Thyroid gland (tissue), 4 donors: ENCODE measurements around the gene ANKRD52. TPM values are rescaled to one million over a fixed set of nuclear protein-coding genes. Genes with fewer than 3 reads are reported as not detected.

Source experiments
- DNase-seq, 2 donors: peaks; one replicate each; pipeline ENCODE4 v3.0.0-alpha.2; 2019
- H3K27ac ChIP-seq, 3 donors: fragments of 200-600 bp; sonication (generic); 1 replicate in 2 of 3; 2 replicates in 1 of 3; pipeline ENCODE4 v1.5.1; 2016 to 2019; ENCODE audit warnings: mild to moderate bottlenecking in 1 of 3, moderate library complexity in 1 of 3
- H3K27me3 ChIP-seq: fragments of 200-600 bp; sonication (generic); one replicate; pipeline ENCODE4 v1.5.1; 2019
- H3K36me3 ChIP-seq, 2 donors: fragments of 200-600 bp; sonication (generic); one replicate each; pipeline ENCODE4 v1.5.1; 2016 to 2019
- H3K4me1 ChIP-seq, 2 donors: fragments of 200-600 bp; sonication (generic); one replicate each; pipeline ENCODE4 v1.5.1; 2017 to 2019
- H3K4me3 ChIP-seq, 3 donors: fragments of 200-600 bp; sonication (generic); replicated peaks in 1 of 3; 1 replicate in 2 of 3; 2 replicates in 1 of 3; pipeline ENCODE4 v1.5.1; 2016; ENCODE audit warnings: mild to moderate bottlenecking in 1 of 3
- H3K9me3 ChIP-seq: fragments of 200-600 bp; sonication (generic); one replicate; pipeline ENCODE4 v1.5.1; 2017
- POLR2A ChIP-seq, 2 donors: fragments of 450-650 bp; IDR thresholded peaks; one replicate each; pipeline ENCODE4 v1.6.1; 2017; ENCODE audit warnings: antibody characterized with exemption in 2 of 2, mild to moderate bottlenecking in 2 of 2, moderate library complexity in 1 of 2
- WGBS, 2 donors: methylation state at CpG; one replicate each; pipeline ENCODE4 v1.1.5; 2017; 5-methylcytosine and 5-hydroxymethylcytosine counted together
- intact Hi-C: fragments of 100-400 bp; cut with DNase I; formaldehyde crosslinking; loops from one replicate; pipeline ENCODE4 v1.15.1; 2023
- total RNA-seq, 4 donors: library from RNA; depleted of rRNA; stranded (reverse); fragments of >200 nt; gene quantifications; one replicate each; pipeline ENCODE4 v1.2.3, GENCODE V29; 2016
- TF ChIP-seq, protein P1 (sequence below), 6 experiments: fragments of 200-600 bp in 3 of 6; fragments of 450-650 bp in 3 of 6; sonication (generic) in 3 of 6; IDR thresholded peaks; one replicate each; pipeline ENCODE4 v1.5.1; 2016 to 2019; ENCODE audit warnings: antibody characterized with exemption in 6 of 6, mild to moderate bottlenecking in 2 of 6, inconsistent platforms in 1 of 6, moderate library complexity in 1 of 6

Gene ANKRD52
- total RNA-seq, 4 donors from 2014 or later: 15.9 to 22.3 (median 18.3) TPM

DNA sequence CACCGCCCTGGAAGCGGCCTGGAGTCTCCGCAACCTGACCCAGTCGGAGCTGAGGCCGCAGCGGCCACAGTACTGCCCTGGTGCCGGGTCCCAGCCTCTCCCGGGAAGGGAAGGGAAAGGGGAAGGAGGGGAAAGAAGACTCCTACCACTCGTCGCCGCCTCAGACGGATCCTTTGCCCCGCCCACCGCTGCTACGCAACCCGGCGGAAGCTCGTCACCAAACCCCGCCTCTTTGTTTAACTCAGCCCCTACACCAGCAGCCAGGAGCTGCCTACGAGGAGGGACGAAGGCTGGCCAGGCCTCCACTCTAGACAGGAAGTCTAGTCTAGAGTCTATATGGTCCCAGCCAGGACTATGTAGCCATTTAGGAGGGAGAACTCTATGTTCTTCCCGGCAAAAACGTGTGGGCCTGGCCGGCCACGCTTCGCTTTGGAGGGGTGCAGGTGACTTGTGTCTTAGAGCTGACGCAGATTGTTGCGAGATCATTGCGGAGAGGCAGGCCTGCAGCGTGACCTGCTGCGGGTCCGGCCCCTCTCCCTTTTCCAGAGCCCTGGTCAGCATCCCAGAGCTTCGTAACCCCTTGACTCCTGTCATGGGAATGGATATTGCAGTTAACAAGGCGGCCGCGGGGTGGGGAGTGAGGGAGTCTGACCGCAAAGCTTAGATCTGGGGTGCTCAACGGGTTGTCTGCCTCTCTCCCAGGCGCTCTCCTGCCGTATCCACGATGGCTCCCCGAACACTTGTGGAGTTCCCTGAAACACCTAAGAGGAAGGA, 36.2 kb downstream of the ANKRD52 start, which contains the start of gene RNF41:
TSS of gene RNF41 (minus strand) at position 166 of the 774 bp plus-strand sequence. CDS start 7,875 bp downstream, outside the sequence.
- peak; percentile 34 to 99 for TF ChIP-seq POLR2A (IDR thresholded peaks at IDR 0.05)
- TF ChIP-seq, protein P1, sequence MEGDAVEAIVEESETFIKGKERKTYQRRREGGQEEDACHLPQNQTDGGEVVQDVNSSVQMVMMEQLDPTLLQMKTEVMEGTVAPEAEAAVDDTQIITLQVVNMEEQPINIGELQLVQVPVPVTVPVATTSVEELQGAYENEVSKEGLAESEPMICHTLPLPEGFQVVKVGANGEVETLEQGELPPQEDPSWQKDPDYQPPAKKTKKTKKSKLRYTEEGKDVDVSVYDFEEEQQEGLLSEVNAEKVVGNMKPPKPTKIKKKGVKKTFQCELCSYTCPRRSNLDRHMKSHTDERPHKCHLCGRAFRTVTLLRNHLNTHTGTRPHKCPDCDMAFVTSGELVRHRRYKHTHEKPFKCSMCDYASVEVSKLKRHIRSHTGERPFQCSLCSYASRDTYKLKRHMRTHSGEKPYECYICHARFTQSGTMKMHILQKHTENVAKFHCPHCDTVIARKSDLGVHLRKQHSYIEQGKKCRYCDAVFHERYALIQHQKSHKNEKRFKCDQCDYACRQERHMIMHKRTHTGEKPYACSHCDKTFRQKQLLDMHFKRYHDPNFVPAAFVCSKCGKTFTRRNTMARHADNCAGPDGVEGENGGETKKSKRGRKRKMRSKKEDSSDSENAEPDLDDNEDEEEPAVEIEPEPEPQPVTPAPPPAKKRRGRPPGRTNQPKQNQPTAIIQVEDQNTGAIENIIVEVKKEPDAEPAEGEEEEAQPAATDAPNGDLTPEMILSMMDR (IDR thresholded peaks at IDR 0.05): peak in 1 of 6 experiments; percentile 9
- Histone ChIP-seq H3K27ac (peak within 1 kb of the TSS; percentile 82 to 99 (median 92)), H3K4me1 (peaks cover 27 to 36% of the 10 kb centered on the region in 2 donors), H3K9me3 (no peaks in the 10 kb centered on the region), H3K4me3 (peak within 1 kb of the TSS; percentile 61 to 68 (median 65)), H3K36me3 (no peaks in the 10 kb centered on the region), H3K27me3 (no peaks in the 10 kb centered on the region)
- 2 to 7% methylated on average over 16 to 32 of the region's 42 CpGs for WGBS, 2 donors
- intact Hi-C loops: loop anchor here (10.0 kb wide), 1 partner anchor 97 kb away; the partner anchor contains the start of gene ESYT1
- DNase-seq: peak; percentile 97 to 98

- 1% methylated on average over 21 of the region's 21 CpGs for WGBS, 2 donors
- Histone ChIP-seq H3K4me1 (peaks cover 27 to 36% of the 10 kb centered on the region in 2 donors), H3K4me3 (peak overlapping the region; percentile 61 to 68 (median 65)), H3K36me3 (no peaks in the 10 kb centered on the region), H3K9me3 (no peaks in the 10 kb centered on the region), H3K27me3 (no peaks in the 10 kb centered on the region), H3K27ac (peak overlapping the region; percentile 82 to 99 (median 92))
- no peak for TF ChIP-seq POLR2A (IDR thresholded peaks at IDR 0.05)
- TF ChIP-seq, protein P1 (IDR thresholded peaks at IDR 0.05): no peak
- DNase-seq: peak; percentile 81 to 85
- intact Hi-C loops: loop anchor here (10.0 kb wide), 1 partner anchor 96 kb away; the partner anchor contains the start of gene ESYT1
Observed at GRCh38 chr12:56221232-56221756, 36.9 kb downstream of the ANKRD52 start.

GRCh38 chr12:56220611-56221231, 37.5 kb downstream of the ANKRD52 start:
- no peaks in the 10 kb centered on the region for H3K36me3 ChIP-seq
- intact Hi-C loops: loop anchor here (10.0 kb wide), 1 partner anchor 96 kb away; the partner anchor contains the start of gene ESYT1
- 4 to 5% methylated on average over 10 of the region's 10 CpGs for WGBS, 2 donors
- peaks cover 27 to 36% of the 10 kb centered on the region in 2 donors for H3K4me1 ChIP-seq
- peak; percentile 1 to 3 for TF ChIP-seq POLR2A (IDR thresholded peaks at IDR 0.05)
- TF ChIP-seq, protein P1 (IDR thresholded peaks at IDR 0.05): no peak
- no peaks in the 10 kb centered on the region for H3K27me3 ChIP-seq
- DNase-seq: peak; percentile 47 to 66
- H3K9me3 ChIP-seq: no peaks in the 10 kb centered on the region
- peak overlapping the region; percentile 61 to 68 (median 65) for H3K4me3 ChIP-seq
- peak overlapping the region; percentile 82 to 99 (median 92) for H3K27ac ChIP-seq

DNA sequence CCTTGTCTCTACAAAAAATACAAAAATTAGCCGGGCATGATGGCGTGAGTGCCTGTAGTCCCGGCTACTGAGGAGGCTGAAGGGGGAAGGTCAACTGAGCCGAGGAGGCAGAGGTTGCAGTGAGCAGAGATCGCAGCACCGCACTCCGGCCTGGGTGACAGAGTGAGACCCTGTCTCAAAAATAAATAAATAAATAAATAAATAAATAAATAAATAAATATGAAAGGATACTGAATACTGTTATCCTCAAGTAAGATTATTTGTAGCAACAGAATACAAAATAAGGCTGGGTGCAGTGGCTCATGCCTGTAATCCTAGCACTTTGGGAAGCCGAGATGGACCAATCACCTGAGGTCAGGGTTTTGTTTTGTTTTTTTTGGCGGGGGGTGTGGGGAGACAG, 38.3 kb downstream of the ANKRD52 start:
- intact Hi-C loops: loop anchor here (10.0 kb wide), 1 partner anchor 95 kb away; the partner anchor contains the start of gene ESYT1
- Histone ChIP-seq H3K9me3 (no peaks in the 10 kb centered on the region), H3K27me3 (no peaks in the 10 kb centered on the region), H3K27ac (peak overlapping the region in 1 of 3 donors; percentile 92), H3K36me3 (peaks cover 5% of the 10 kb centered on the region in 2 donors), H3K4me3 (no peak overlapping the region), H3K4me1 (peaks cover 24 to 33% of the 10 kb centered on the region in 2 donors)
- no peak for DNase-seq
- WGBS, 2 donors: 89 to 90% methylated on average over 9 of the region's 9 CpGs
- TF ChIP-seq POLR2A (IDR thresholded peaks at IDR 0.05): no peak
- TF ChIP-seq, protein P1 (IDR thresholded peaks at IDR 0.05): no peak
